GM19438 (cell line): ENCODE results near the gene KLHDC8A.

ENCODE experiments used
- ATAC-seq: cut with Tn5 transposase; IDR thresholded peaks from one replicate; pipeline ENCODE4 v1.9.1; 2021; ENCODE audit warnings: low read depth; ENCODE audit not compliant: unreplicated experiment

The KLHDC8A gene

DNA sequence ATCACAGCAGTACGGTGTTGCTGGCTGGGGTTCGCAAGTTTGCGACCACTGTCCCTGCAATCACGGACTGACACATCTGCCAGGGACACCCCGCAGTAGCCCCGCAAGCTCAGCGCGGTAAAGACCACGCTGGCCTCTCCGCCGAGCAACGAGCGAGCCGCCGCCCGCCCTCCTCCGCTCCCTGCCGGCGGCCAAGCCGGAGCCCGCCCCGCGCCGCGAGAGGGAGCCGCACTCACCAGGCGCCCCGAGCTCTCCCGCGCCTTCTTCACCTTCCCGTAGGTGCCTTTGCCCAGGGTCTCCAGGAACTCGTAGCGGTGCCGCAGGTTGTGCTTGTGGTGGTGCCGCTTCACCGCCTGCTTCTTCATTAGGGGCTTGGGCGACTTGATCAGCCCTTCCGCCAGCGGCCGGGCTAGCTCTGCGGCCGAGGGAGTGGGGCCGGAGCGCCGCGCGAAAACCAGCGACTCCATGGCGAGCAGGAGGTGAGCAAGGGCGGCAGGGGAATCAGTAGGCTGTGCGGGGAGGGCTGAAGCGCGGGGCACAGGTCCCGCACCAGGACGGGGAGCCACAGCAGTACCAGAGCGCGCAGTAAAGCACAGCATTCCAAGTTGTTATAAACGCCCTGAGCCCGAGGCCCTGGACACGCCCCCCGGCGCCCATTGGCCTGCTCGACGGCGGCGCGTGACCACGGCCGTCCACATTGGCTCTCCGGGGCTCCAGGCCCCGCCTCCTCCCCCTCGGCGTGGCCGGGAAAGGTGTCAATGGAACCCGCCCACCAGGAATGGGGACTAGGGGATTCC, 35.4 kb downstream of the KLHDC8A start, which contains the start of gene NUAK2:
Gene NUAK2 (minus strand): TSS at position 584 of the 797 bp plus-strand sequence. CDS start 117 bp downstream, at position 467.
- ATAC-seq, result peak; percentile 67

- ATAC-seq, result no peak
Measured at GRCh38 chr1:205319081-205320018, 37.4 kb downstream of the KLHDC8A start.

DNA sequence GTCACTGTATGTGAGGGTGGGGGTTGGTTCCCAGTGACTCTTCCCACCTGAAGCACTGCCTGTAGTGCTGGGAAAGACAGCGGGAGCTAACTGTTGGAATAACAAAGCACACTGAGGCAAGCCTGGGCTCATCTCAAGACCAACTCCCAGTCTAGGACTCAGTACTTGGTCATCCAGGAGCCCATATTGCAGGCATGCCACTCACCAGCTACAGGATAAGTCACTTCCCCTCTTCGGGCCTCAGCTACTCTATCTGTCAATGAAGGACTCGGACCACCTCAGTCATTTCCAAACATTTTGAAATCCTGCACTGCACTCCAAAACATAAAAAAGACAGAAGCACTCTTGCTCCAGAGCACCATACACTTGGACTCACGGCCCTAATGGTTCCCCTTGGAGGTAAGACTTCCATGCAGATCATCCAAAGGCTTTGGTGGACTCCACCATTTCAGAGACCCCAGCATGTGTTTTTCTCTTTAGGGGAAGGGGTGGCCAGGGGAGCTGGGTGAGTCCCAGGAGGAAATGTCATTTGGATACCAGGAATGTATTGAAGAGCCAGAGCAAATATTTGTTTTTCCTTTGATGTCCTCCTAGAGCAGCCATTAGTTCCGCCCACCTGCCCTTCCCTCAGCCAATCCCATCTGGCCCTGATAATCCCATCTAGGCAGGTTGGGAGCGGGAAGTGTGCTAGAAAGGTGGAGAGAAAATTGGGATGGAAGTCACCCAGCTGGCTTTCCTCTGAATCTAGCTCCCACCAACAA, 38.3 kb downstream of the KLHDC8A start:
- no peak for ATAC-seq

DNA sequence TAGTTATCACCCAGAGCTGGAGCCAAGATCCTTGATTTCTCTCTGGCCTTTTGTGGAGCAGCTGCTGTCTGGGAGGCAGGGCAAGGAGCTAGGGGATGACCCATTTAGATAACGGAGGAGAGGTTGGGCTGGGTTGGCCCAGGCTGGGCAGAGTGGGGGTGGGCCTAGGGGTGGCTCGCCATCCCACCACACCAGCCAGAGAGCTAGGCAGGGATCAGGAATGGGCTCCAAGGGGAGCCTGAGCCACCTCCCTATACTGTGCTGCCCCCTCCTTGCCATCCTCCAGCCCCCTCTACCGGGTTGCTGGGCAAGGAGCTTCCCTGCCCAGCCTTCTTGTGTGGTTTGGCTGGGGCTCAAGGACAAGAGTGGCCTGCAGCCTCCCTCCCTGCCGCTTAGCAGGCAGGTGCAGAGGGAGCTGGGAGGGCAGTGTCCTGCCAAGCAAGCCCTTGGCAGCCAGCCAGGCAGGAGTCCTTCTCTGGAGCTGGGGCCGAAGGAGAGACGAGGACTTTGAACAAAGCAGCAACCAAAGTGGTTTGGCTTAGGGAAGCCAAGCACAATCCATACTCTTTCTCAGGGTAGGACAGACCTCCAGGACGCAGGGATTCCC, 39.3 kb downstream of the KLHDC8A start:
- ATAC-seq, result no peak

DNA sequence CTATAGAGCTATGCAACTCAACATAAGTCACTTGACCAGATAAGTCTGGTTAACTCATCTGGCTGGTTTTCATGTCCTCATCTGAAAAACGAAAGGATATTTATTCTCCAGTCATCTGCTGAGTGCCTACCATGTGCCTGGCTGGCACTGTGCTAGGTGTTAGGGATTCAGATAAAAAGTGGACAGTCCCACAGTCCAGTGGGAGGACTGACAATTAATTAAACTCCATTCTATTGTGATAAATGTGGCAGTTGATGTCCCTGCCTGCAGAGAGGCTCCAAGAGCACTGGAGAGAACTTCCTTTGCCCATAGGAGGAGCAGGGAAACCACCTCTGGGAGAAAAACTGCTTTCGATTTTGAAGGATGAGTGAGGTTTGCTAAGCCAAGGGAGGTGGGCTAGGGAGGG, 40.6 kb downstream of the KLHDC8A start:
- no peak for ATAC-seq

GRCh38 chr1:205315008-205315618, 41.6 kb downstream of the KLHDC8A start:
- ATAC-seq, result no peak

DNA sequence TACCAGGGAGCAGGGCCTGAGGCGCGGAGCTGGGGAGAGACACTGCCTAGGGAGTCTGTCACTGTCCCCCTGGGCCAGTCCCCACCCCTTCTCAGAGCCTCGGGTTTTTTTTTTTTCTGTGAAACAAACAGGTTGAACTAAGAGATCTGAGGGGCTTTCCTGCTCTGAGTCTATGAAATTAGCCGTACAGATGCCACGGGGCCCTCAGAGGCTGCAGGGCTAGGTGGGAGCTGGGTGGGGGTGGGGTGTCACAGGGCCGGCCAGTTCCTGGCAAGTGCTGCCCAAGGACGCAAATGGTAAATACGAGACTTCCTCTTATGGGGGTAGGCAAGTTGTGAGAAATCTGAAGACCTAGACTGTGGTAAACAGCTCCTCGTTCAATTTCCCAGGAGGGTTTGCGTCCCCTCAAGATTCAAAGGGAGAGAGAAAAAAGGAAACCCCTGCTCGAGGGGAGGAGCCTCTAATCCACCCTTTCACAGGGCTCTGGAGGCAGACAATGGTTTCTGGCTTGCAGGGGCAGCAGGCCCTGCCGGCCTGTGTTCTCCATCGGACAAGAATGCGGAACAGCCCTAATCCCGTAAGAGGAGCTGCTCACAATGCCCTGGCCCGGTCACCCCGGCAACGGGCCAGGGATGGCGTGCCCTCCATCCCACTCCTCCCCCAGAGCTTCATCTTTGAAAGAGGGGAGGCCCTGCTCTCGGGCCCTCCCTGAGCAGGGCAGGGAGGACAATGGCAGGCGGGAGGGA, 43.0 kb downstream of the KLHDC8A start:
- no peak for ATAC-seq

DNA sequence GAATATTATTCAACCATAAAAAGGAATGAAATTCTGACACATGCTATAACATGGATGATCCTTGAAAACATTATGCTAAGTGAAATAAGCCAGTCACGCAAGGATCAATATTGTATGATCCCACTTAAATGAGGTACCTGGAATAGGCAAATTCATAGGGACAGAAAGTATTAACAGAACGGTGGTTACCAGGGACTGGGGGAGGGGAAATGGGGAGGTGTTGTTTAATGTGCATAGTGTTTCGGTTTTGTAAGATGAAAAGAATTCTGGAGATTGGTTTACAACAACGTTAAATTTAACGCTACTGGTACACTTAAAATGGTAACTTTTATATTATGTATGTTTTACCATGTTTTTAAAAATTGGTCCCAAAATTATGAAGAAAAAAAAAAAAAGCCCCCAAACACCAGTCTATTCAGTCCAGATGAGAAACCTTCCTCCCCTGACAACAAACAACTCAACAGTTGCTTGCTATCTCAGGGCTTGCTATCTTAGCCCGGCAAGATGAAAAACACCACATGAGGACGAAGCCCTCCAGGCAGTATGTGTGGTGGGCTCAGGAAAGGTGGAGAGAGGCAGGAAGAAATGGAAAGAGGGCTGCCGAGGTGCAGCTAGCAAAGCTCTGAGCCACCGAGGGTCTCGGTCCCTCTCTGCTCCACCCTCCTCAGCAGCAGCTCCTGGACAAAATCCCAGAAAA, 43.7 kb downstream of the KLHDC8A start:
- no peak for ATAC-seq

GRCh38 chr1:205310976-205311704, 45.6 kb downstream of the KLHDC8A start:
- ATAC-seq, result no peak

GRCh38 chr1:205309741-205310140, 47.0 kb downstream of the KLHDC8A start:
- no peak for ATAC-seq

DNA sequence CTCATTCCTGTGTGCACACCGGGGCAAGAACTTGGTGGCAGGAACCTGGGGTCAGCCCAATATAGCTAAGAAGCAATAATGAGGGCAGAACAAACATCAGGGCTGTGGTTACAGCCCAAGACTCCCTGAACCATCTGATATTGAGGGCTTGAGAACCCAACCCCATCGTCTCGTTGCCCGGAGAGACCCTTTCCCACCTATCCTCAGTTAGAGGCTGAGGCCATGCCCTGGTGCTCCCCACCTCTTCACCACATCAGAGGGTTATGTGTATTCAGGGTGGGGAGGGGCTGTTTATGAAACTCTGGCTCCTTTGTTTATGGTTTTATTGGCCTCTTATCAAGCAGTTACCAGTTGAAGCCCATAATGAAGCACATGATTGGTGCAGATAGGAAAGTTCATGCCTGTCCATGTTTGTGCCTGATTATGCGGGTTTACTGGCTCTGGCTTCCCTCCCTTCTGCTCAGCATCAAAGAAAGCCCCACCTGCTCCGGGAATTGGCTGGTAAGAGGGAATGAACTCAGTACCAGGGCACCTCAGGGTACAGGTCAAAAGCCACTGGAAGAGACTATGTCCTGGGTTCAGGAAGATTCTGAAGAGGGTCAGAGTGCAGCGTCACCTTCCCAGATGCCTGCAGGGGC, 49.7 kb downstream of the KLHDC8A start:
- ATAC-seq, result no peak

DNA sequence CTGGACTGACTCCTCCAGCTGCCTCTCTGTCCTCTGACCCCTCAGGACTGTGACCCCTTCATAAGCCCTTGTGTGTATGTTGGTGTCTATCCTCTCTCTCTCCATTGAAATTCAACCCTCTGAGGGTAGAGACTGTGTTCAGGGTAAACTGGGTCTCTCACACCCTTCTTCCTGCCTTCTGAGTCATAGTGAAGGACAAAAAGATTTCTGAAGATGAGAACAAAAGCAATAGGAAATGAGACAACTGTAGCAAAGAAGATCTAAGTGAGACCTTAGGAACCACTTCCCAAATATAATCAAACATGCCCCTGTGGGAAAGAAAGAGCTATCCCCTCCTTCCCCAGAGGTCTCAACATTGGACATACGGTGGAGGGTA, 52.0 kb downstream of the KLHDC8A start:
- ATAC-seq, result no peak

DNA sequence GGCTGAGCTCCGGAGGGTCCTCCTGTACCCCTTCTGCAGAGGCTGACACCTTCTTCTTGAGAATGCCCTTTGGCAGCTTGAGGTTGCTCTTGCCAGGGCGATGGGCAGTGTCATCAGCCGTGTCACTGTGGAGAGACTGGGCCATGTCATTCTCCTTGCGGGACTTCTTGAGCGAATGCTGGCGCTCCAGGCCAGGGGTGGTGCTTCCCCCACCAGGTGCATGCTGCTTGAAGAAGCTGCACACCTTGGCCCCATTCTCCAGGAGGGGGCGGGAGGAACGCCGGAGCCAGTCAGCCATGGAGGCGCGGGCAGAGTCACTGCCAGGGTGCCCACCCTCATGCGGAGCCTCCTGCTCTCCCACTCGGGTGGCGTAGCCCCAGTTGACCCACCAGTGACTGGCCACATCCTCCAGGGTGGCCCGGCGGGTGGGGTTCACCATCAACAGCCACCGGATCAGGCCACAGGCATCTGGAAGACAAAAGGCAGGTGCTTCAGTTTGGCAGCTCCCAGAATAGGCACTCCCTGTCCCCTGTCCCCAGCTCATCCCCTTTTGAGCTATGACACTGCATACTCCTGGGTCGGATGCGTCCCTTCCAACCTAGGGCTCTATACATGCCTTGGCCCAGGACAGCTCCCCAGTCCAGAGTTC, 52.6 kb downstream of the KLHDC8A start:
- ATAC-seq, result no peak

DNA sequence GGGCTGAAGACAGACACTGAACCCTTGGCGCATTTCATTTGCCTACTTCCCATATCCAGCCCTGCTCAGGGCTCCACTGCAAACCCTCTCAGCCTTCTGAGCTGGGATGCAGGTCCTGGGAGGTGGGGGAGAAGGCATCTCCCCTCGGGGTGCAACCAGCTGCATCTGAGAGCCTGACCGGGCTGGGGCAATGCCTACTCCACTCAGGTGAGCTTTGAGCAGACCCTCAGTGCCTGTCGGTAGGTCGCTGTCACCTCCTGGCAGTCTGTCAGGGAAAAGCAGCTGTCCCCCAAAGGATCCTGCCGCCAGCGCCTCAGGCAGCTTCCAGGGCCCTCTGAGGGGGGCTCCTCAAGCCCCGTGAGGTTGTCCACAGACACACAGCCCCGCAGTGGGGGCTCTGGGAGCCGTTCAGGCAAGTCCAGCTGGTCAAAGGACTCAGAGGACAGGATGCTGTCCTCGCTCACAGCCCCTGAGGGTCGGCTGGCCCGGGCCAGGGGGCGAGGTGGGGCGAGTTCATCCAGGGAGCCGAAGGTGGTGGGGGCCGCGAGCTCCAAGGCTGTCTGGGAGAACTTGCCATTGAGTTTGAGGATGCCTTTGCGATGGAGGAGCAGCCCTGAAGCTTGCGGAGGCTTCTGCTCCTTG, 53.4 kb downstream of the KLHDC8A start:
- no peak for ATAC-seq

DNA sequence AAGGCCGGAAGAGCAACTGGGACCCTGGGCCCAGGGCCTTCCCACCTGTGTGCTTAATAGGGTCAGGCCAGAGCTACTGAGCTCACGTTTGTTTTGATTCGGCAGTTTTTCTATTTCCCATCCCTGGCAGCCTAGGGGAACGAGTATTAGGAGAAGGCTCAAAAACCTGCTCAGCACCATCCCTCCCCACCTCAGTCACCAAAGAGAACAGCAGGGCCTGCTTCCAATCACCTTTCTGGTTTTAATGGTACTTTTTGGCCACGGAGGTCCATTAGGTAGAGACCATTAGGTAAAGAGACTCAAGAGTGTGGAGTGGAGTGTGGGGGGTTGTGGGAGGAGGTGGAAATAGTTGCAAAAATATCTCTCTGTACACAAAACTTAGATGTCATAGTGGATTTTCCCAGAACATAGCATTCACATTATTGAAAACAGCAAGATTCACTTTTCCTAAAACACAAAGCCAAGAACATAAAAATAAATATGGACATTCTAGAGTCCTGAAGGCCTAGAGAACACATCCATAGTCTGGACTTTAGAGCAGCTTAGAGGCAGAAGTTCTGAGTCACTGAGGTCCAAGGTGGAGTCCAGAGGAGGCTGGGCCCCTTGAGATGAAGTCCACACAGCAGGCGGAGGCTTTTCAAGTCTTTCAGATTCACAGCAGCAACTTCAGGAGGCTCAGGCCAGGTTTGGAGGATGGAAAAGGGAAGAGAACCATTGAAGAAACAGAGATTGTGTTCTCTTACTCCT, 54.7 kb downstream of the KLHDC8A start:
- ATAC-seq, result no peak
